Nucleus accumbens (tissue), 56 donors: ENCODE data around the gene IL20RA.

Experiments
- DNase-seq, 56 donors: peaks; one replicate each; lab custom pipeline; 2025; lab: John Stamatoyannopoulos, UW

The IL20RA gene

DNA sequence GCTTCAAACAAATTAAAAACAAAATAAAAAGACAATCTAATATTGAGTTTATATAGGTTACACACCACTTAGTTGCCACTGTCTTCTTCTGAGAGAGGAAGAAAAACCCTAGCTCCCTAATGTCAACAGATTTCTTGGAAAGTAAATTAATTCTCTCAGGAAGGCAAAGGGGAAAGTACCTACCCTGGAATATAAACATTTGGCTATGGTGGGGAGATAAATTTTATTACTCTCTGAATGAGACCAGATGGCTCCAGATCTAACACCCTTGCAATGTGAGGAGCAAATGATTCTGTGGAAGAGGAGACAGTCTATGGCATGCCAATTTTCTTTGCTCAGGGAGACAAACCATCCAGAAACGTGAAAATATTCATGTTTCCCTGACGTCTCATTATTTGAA, 4.3 kb upstream of the IL20RA start:
- DNase-seq, result no peak

DNA sequence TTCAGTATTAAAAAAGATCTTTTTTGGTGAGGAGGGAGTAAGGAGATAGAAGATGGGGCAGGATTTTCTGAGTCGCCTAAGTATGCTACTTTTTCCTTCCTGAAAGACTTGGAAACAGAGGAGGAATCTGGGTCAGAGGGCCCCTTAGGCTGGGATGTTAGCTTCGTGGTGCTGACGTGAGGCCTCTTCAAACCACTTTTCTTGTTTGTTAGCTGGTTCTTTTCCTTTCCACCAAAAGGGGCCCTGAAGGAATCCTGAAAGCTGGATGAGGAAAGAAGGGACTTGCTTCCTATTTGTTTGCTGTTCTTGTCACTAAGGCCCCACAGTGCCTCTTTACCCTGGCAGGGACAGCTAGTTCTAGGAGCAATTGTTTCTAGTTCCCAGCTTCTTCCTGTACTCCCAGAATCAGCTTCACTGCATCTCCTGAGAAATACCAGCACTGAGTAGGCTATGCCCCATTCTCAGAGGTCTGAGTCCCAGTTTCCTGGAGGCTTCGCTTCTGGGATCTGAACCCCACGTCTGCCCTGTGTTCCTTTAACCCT, 2.2 kb upstream of the IL20RA start:
- no peak for DNase-seq

DNA sequence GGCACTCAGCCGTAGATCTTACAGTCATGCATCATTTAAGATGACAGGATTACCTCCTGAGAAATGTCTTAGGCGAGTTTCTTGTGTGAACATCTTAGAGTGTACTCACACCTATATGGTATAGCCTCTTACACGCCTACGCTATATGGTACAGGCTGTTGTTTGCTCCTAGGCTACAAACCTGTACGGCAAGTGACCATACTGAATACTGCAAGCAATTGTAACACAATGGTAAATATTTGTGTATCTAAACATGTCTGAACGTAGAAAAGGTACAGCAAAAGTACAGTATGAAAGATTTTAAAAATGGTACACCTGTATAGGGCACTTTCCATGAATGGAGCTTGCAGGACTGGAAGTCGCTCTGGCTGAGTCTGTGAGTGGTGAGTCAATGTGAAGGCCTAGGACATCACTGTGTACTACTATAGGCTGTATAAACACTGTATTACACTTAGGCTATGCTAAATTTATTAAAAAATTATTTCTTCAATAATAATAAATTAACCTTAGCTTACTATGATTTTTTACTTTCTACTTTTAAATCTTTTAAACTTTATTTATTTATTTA, 541 bp upstream of the IL20RA start:
- DNase-seq, result no peak

DNA sequence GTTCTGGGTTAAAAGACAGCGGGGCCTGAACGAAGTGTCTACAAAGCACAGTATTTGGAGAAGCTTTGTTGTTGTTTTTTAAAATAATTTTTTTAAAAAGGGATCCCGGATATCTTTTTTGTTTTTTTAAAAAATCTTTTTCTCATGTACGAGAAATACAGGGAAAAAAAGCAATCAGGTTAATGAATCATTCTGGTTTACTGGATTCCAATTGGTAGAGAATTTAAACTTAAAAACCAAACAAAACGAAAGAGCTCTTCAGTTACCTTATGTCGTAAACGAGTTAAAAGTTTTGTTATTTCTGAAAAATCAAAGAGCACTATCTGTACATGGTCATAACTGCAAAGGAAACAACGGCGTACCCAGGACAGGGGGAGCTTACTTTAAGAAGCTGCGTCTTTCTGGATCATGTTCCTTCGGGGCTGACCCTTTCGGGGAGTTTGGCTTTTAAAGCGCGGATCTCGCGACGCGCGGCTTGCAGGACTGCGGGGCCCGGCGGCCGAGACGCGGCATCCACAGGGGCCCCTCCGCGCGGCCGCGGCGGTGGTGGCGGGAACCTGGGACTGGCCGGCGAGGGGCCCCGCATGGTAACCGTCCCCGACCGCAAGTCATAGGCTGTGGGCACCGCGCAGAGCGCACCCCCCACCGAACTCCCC, 927 bp downstream of the IL20RA start:
- peak in 1 of 56 donors; percentile 11 for DNase-seq

DNA sequence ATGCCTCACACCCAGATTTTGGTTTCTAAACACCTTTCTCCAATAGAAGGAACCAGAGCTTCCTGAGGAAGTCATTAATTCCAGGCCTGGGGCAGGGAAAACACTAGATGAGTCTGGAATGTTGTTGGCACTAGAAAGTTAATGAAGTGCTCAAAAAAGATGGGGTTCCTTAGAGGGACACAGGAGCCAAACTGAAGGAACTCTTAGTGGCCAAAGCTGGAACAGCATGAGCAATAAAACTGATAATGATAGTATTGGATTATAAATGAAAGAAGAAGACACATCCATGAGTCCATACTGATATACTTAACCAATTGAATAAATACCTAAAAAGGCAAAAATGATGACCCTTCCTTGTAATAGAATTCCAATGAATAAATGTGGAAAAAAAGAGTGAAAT, 4.4 kb downstream of the IL20RA start:
- no peak for DNase-seq

DNA sequence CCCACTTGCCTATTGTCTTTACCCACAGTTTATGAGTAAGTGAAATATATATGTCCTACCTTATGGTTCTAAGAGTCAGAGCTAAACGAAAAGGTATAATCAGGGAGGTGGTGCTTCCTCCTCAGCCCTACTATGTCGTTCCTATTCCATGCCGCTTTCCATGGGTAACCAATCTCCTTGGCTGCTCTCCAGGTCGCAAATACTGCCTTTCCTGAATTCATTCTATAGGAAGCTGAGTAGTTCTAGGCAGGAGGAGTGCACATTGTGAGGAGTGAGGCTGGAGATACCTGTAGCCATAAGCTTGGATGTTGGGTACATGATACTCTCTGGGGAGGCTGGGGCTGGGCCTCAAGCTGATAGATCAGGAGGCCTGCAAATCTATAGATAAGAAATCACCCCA, 5.8 kb downstream of the IL20RA start:
- DNase-seq, result no peak

DNA sequence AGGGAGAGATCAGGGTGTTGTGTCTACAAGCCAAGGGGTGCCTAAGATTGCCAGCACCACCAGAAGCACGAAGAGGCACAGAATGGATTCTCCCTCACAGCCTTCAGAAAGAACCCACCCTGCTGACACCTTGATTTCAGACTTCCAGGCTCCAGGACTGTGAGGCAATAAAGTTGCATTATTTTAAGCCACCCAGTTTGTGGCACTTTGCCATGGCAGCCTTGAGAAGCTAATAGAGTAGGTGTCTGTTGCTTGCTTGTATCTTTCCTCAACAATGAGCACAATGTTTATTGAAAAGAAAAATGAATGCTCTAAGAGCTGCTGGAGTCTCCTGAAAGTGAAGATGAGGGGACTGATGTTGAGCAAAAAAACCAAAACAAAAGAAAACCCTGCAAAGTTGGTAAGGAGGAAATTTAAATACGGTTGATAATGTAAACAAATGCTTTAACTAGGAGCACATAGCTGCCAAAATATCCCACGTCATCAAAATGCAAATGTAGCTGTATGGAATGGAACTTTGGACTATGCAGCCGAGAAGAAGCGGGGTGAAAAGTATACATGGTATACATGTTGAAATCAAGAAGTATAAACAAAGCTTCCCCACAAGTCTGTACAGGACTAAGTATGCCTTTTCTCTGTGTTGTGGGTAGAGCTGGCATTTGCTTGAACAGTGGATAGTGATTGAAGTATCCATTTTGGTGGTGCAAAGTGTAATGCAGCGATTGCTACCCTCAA, 8.0 kb downstream of the IL20RA start:
- DNase-seq, result no peak

DNA sequence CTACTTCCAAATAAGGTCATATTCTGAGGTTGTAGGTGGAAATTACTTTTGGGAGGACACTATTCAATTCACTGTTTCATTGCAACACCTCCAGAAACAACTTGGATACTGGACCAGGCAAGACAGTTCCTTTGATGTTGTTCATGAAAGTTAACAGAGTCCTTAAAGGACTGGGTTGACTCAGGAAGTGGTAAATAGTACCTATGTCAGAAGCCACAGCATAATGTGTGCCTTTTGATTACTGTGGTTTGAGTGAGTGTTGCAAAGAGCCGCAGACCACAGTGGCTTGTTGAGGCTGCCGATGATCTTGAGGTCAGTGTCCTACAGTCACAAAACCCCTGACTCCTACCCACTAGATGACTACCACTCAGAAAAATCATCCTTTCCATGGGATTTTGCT, 10.9 kb downstream of the IL20RA start:
- no peak for DNase-seq

DNA sequence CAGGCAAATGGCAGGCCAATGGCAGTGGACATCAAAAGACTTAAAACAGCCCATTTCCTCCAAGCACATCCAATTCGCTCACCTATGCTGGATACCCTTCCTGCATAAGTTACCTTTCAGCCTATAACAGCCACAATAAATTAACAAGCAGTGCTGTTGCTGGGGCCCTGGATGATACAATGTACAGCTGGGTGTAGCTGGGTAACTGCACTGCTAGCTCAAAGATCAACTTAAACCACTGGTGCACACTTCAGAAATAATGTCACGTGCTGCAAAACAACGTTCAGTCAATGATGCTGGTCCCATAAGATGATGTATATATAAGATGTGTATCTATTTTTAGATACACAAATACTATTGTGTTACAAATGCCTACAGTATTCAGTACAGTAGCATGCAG, 13.6 kb downstream of the IL20RA start:
- DNase-seq, result no peak

DNA sequence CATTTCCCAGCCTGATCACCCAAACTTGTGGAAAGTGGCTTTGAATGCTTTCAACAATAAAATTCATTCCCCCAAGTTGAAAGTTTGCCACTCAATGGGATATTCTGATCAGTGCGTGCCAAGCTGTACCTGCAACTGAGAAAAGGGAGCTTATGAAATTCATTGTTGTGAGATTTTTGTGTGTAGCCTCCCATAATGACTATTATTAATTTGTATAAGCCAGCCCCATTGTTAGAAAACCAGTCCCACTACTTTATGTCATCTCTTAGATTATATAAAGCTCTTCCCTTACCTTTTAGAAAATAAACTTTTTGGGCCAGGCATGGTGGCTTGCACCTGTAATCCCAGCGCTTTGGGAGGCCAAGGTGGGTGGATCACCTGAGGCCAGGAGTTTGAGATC, 15.9 kb downstream of the IL20RA start:
- DNase-seq, result no peak

DNA sequence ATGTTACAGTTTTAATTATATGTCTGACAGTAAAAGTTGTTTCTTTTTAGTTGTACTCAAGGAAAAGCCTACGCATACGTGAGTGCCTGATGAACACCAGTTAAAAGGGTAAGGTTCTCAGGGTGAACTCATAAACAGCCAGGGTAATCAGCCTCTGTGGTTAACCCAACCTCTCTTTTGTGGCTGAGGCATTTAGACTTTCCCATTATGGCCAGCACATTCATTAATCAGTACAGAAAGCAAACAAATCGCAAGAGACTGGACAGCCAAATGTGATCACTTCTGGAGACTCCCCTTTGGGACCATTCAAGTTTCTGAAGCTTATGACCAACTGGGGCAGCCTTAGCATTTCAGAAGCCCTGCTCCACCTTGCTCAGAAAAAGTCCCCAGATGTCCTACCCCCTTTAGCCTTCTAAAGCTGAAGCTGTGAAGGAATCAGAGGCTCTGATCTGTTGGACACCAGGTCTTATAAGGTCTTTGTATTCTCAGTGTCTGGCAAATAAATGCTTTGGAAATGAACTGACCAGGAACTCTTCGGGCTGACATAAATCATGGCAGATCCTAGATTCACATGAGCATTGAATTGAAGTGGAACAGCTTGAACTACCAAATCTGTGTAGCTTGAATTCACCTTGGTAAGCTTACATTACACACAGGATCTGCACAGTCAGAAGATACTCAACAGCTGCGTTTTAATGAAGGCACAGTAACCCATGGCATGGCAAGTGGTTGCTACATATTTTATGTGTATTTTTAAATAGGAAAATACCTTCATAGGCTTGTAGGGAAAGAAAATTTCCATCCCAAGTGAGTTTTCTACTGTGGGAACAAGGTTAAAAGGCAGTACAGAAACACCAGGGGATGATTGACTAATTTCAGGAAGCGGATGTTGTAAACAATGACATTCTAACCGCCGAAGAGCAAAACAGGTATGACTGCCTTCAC, 18.7 kb downstream of the IL20RA start:
- DNase-seq, result no peak

DNA sequence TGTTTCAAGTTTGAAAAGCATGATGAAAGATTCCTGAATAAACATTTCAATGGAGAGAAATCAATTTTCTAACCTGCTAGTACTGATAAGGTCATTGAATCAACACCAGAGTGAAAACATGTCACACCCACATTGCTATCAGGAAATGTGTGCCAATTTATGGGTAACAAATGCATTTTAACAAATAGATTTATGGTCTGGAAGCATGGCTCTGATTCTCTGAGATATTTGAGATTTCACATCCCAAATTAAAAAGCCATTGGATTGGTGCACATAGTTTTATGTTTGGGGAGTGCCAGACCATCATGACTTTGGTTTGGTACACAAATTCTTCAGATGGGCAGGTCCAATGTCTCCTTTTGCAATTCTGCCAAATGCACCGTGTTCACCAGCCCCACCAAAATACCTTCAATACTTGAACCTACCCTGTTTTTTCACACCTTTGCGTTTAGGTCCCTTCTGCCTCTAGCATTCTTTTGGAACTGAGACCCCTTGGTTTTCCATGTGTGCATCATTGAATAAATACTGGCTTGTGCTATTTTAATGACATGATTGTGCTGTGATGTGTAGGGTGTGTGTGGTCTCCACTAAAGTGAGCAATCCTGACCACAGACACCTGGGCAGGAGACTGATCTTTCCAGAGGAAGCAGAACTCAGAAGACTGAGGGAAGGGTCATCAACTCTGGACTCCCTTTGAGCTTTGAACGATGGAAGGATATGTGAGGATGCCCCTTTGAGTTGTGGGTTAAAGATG, 20.4 kb downstream of the IL20RA start:
- no peak for DNase-seq

DNA sequence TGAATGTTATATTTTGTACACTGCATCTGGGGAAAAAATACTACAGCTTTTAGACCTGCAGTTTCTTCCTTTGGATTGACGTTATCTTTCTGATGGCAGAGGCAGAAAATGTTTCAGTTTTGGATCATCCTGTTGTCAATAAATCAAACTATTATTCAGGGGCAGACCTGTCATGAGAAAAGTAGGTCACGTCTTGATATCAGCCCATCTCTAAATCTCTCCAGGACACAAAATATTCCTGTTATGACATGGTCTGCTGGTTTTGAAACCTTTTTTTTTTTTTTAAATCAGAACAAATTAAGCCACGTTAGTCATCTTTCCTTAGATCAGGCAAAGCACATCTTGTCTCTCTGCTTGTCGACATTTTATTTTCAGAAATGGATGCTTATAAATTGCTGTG, 24.0 kb downstream of the IL20RA start:
- no peak for DNase-seq

DNA sequence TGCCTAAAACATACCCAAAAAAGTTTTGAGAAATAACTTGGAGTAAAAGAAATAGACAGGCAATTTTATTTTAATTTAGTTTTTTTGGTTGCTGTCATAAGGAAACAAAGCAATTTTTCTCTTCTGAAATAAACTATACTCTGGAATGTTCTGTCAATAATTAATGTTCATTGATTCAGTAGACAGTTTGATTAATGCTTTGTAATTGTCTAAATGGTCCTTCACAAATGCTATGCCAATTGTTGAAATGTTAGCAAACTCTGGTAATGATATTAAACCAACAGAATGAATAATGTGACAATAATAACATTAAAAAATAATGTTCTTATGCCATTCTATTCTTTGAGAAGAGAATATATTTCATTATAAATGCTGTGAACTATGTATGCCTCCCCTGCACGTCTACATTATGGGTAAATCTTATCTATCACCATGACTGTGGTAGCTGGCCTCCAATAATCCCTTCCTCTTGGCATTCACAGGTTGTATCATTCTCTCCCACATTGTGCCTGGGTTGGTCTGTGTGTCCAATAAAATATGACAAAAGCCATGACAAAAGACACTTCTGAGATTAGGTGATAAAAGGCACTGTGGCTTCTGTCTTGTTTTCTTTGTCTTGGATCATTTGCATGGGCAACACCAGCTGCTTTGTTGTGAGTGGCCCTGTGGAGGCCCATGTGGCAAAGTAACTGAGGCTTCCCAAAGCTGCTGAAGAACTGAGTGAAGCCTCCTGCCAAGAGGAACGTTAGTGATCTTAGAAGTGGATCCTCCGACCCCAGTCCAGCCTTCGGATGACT, 25.1 kb downstream of the IL20RA start:
- no peak for DNase-seq

DNA sequence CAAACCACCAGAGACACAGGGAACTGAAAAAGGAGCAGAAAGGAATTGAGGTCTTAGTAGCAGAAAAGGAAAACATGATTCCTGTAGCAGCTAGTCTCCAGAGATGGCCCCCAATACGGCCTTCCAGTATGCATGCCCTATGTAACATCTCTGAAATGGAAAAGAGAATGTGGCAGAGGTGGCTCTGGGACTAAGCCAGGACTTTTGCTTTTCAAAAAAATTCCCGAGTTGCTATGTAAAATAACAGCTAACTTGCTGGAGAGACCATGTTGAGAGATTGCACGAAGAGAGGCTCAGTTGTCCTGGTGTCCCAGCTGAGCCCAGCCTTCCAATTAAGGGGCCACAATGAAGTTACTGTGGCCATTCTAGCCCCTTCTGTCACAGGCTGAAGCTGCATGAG, 27.7 kb downstream of the IL20RA start:
- DNase-seq, result no peak

DNA sequence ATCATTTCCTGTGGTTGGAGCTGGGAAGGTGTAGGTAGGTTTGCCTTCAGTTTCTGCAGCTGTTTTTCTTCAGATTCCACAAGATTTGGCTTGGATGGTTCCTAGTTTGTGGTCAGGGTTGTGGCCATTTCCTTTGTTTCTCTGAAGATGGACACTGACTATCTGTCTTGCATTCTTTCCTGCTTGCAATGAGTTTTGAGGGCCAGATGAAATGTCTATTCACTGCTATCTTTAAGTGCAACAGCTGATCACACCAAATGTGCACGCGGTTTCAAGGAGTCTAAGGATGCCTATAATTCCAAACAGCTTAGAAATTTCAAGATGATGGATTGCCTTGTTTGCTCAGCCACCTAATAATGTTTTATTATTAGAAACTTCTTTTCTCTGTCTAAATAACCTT, 28.4 kb downstream of the IL20RA start:
- no peak for DNase-seq

DNA sequence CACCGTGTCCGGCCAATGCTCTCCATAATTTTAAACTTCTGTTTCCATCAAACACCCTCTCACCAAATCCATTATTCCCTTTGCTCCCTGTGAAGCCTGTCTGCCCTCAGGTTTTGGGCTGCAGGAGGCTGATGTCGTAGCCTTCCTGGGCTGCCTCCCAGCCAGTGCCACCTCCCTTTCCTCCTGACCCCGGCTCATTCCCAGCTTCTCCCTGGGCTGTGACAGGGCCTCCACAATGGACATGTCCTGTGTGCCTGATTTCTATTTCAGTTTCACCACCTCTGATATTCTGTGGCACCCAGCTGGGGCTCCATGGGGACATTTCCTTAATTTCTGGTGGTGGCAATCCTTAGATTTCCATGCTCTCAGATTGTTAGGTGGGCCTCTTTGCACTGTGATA, 28.8 kb downstream of the IL20RA start:
- no peak for DNase-seq

DNA sequence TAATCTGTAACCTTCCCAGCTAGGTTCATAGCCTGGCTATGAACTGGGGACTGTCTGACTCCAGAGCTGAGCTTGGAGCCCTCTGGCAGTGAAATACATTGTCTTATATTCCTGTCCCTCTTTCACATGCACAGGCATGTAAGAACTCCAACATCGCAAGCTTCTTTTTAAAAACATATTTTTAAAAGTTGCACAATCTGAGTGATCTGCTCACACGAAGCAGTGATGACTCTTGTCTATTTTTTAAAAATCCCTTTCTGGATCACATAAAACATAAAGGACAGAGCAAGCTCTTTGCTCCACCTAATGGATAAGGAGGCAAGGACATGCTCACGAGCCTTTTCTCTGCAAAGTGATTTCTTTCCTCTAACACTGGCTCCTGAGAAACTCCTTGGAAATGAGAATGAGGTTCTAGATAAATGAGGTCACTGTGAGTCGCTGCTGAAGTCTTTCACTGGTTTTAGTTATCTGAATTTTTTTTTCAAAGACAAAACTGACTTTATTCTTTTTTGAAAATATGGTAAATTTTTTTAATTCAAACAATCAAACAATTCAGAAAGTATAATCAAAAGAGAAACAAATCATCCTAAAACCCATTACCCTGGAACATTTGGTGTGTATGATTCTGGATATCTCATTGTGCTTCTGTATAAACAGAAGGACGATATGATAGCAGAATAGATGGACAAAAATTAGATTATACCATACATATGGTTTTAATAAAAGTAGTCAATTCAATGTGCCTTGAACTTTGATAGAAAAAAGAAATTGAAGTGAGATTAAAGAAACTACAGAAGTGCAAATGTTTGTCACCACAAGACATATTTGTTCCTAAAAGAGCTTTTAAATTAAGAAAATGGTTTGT, 30.8 kb downstream of the IL20RA start:
- DNase-seq, result peak in 4 of 56 donors; percentile 1 to 2 (median 2)
